Esophagus (tissue), 2 donors: ENCODE results near the gene EDNRA. TPM values are rescaled to one million over a fixed set of nuclear protein-coding genes. Genes with fewer than 3 reads are reported as not detected.
"Not testable (repeated sequence)": the region's sequence is repeated elsewhere in the genome, so short reads cannot be mapped to it uniquely, and the experiment has no call there.

Experiments
- H3K27ac ChIP-seq, 2 donors: one replicate each; pipeline ENCODE4 v1.5.1; 2013; ENCODE audit warnings: low read depth in 2 of 2, mild to moderate bottlenecking in 2 of 2, inconsistent platforms in 1 of 2, low read length in 1 of 2, moderate library complexity in 1 of 2
- H3K27me3 ChIP-seq, 2 donors: one replicate each; pipeline ENCODE4 v1.6.1; 2013; ENCODE audit warnings: low read length in 2 of 2, control low read depth in 1 of 2, mild to moderate bottlenecking in 1 of 2; ENCODE audit not compliant: insufficient read depth in 2 of 2, control insufficient read depth in 1 of 2
- H3K36me3 ChIP-seq, 2 donors: one replicate each; pipeline ENCODE4 v1.6.1; 2013; ENCODE audit warnings: low read length in 1 of 2; ENCODE audit not compliant: control insufficient read depth in 2 of 2, insufficient read depth in 2 of 2
- H3K4me1 ChIP-seq, 2 donors: one replicate each; pipeline ENCODE4 v1.6.1; 2013; ENCODE audit warnings: low read length in 1 of 2; ENCODE audit not compliant: control insufficient read depth in 2 of 2, insufficient read depth in 2 of 2
- H3K4me3 ChIP-seq, 2 donors: one replicate each; pipeline ENCODE4 v1.5.1; 2013; ENCODE audit warnings: low read length in 2 of 2, mild to moderate bottlenecking in 2 of 2, low read depth in 1 of 2, moderate library complexity in 1 of 2
- H3K9me3 ChIP-seq, 2 donors: one replicate each; pipeline ENCODE4 v1.6.1; 2013; ENCODE audit warnings: mild to moderate bottlenecking in 2 of 2, low read depth in 1 of 2, low read length in 1 of 2, moderate library complexity in 1 of 2; ENCODE audit not compliant: control insufficient read depth in 2 of 2, insufficient read depth in 1 of 2
- WGBS, 2 donors: extraction: QIAGEN DNeasy Blood & Tissue Kit; methylation state at CpG; one replicate each; pipeline ENCODE4 v1.1.7; 2013; 5-methylcytosine and 5-hydroxymethylcytosine counted together
- polyA plus RNA-seq, 2 donors: library from polyadenylated mRNA; stranded (reverse); fragments of 200-250 nt; gene quantifications; one replicate each; pipeline ENCODE4 v1.2.3, GENCODE V29; 2013
- donor health status: healthy with polysubstance abuse.
- donor health status: Bipolar disorder and iron deficiency.

Gene EDNRA
- polyA plus RNA-seq, result 1 to 10 TPM in 1 of 2 donors, under 1 TPM in 1; 0.49 to 1.6 TPM

GRCh38 chr4:147480891-147481576 is at the start of gene EDNRA:
EDNRA (plus strand) TSS chr4:147481097; CDS start chr4:147485682, 4,585 bp downstream.
- H3K4me3 ChIP-seq, result peak within 1 kb of the TSS; percentile 40 to 59
- H3K27ac ChIP-seq, result peak within 1 kb of the TSS; percentile 22 to 34
- H3K4me1 ChIP-seq, result peaks cover 2 to 12% of the 10 kb centered on the region in 2 donors
- H3K27me3 ChIP-seq, result no peaks in the 10 kb centered on the region
- no peaks in the 10 kb centered on the region for H3K36me3 ChIP-seq
- 3 to 4% methylated on average over 68 of the region's 68 CpGs for WGBS, 2 donors
- peaks cover 0 to 2% of the 10 kb centered on the region in 2 donors for H3K9me3 ChIP-seq

- H3K36me3 ChIP-seq, H3K27me3 ChIP-seq, H3K27ac ChIP-seq, H3K4me1 ChIP-seq, H3K4me3 ChIP-seq, H3K9me3 ChIP-seq: not testable (repeated sequence)
- 51 to 67% methylated on average over 1 of the region's 1 CpG for WGBS, 2 donors
Observed at GRCh38 chr4:147434370-147434769, 46.5 kb upstream of the EDNRA start.

GRCh38 chr4:147440442-147440841 is 40.5 kb upstream of the EDNRA start:
- Histone ChIP-seq H3K36me3 (no peaks in the 10 kb centered on the region), H3K27ac (no peak overlapping the region), H3K27me3 (no peaks in the 10 kb centered on the region), H3K9me3 (no peaks in the 10 kb centered on the region), H3K4me3 (no peak overlapping the region), H3K4me1 (no peaks in the 10 kb centered on the region)
- 40 to 55% methylated on average over 2 of the region's 2 CpGs for WGBS, 2 donors

- 28 to 35% methylated on average over 2 of the region's 2 CpGs for WGBS, 2 donors
- H3K27me3 ChIP-seq, result no peaks in the 10 kb centered on the region
- no peaks in the 10 kb centered on the region for H3K36me3 ChIP-seq
- no peak overlapping the region for H3K27ac ChIP-seq
- H3K4me1 ChIP-seq, result no peaks in the 10 kb centered on the region
- no peaks in the 10 kb centered on the region for H3K9me3 ChIP-seq
- H3K4me3 ChIP-seq, result no peak overlapping the region
Observed at GRCh38 chr4:147447786-147448185, 33.1 kb upstream of the EDNRA start.

- Histone ChIP-seq H3K36me3 (no peaks in the 10 kb centered on the region), H3K4me3 (no peak overlapping the region), H3K27ac (no peak overlapping the region), H3K27me3 (no peaks in the 10 kb centered on the region), H3K9me3 (no peaks in the 10 kb centered on the region), H3K4me1 (no peaks in the 10 kb centered on the region)
- 42 to 44% methylated on average over 2 of the region's 2 CpGs for WGBS, 2 donors
Observed at GRCh38 chr4:147453561-147454141, 27.2 kb upstream of the EDNRA start.

- 83% methylated on average over 5 of the region's 5 CpGs for WGBS, 2 donors
- H3K27ac ChIP-seq, result no peak overlapping the region
- no peaks in the 10 kb centered on the region for H3K36me3 ChIP-seq
- H3K27me3 ChIP-seq, result no peaks in the 10 kb centered on the region
- no peaks in the 10 kb centered on the region for H3K9me3 ChIP-seq
- H3K4me1 ChIP-seq, result no peaks in the 10 kb centered on the region
- no peak overlapping the region for H3K4me3 ChIP-seq
Observed at GRCh38 chr4:147456706-147457105, 24.2 kb upstream of the EDNRA start.

- 81 to 91% methylated on average over 1 of the region's 1 CpG for WGBS, 2 donors
- Histone ChIP-seq H3K36me3 (no peaks in the 10 kb centered on the region), H3K9me3 (peaks cover 3 to 4% of the 10 kb centered on the region in 2 donors), H3K27ac (no peak overlapping the region), H3K27me3 (no peaks in the 10 kb centered on the region), H3K4me3 (no peak overlapping the region), H3K4me1 (no peaks in the 10 kb centered on the region)
Observed at GRCh38 chr4:147461161-147461560, 19.7 kb upstream of the EDNRA start.

GRCh38 chr4:147463065-147463464 is 17.8 kb upstream of the EDNRA start:
- H3K27me3 ChIP-seq, result no peaks in the 10 kb centered on the region
- no peak overlapping the region for H3K27ac ChIP-seq
- peaks cover 3 to 4% of the 10 kb centered on the region in 2 donors for H3K9me3 ChIP-seq
- 74 to 76% methylated on average over 4 of the region's 4 CpGs for WGBS, 2 donors
- no peak overlapping the region for H3K4me3 ChIP-seq
- H3K36me3 ChIP-seq, result no peaks in the 10 kb centered on the region
- H3K4me1 ChIP-seq, result no peaks in the 10 kb centered on the region

GRCh38 chr4:147465461-147465860 is 15.4 kb upstream of the EDNRA start:
- no peaks in the 10 kb centered on the region for H3K4me1 ChIP-seq
- WGBS, 2 donors, result 89 to 91% methylated on average over 2 of the region's 2 CpGs

GRCh38 chr4:147477439-147477838 is 3.5 kb upstream of the EDNRA start:
- Histone ChIP-seq H3K4me1 (peaks cover 2 to 12% of the 10 kb centered on the region in 2 donors), H3K4me3 (no peak overlapping the region), H3K27ac (no peak overlapping the region), H3K36me3 (no peaks in the 10 kb centered on the region), H3K9me3 (peaks cover 0 to 2% of the 10 kb centered on the region in 2 donors), H3K27me3 (no peaks in the 10 kb centered on the region)

More at GRCh38 chr4:147465461-147465860, 15.4 kb upstream of the EDNRA start:
- H3K27ac ChIP-seq, result no peak overlapping the region
- H3K27me3 ChIP-seq, result no peaks in the 10 kb centered on the region
- no peaks in the 10 kb centered on the region for H3K36me3 ChIP-seq
- peaks cover 3 to 4% of the 10 kb centered on the region in 2 donors for H3K9me3 ChIP-seq
- no peak overlapping the region for H3K4me3 ChIP-seq
